BE2C (cell line): Measurements from ENCODE around the gene BTN3A1.
A peak's percentile ranks its signal among the peaks of the same experiment; 100 is the strongest.

Source experiments
- DNase-seq: peaks from one replicate; pipeline ENCODE4 v3.0.0-alpha.2; 2020
- H3K27me3 ChIP-seq: fragments of 250-450 bp; sonication (Bioruptor Pico); 2 replicates; pipeline ENCODE4 v1.5.1; 2020; ENCODE audit warnings: mild to moderate bottlenecking
- H3K36me3 ChIP-seq: fragments of 250-450 bp; sonication (Bioruptor Pico); 2 replicates; pipeline ENCODE4 v1.5.1; 2020; ENCODE audit warnings: mild to moderate bottlenecking
- H3K4me1 ChIP-seq: fragments of 250-450 bp; sonication (Bioruptor Pico); 2 replicates; pipeline ENCODE4 v1.5.1; 2020
- H3K4me3 ChIP-seq: 2 replicates; pipeline ENCODE4 v1.5.1; 2011; ENCODE audit warnings: low read depth, low read length
- H3K9me3 ChIP-seq: fragments of 250-450 bp; sonication (Bioruptor Pico); 2 replicates; pipeline ENCODE4 v1.5.1; 2020
- TF ChIP-seq, protein P1 (sequence below): IDR thresholded peaks from 2 replicates; pipeline ENCODE4 v1.5.1; 2012; ENCODE audit warnings: mild to moderate bottlenecking, low read depth, low read length

BTN3A1 gene

DNA sequence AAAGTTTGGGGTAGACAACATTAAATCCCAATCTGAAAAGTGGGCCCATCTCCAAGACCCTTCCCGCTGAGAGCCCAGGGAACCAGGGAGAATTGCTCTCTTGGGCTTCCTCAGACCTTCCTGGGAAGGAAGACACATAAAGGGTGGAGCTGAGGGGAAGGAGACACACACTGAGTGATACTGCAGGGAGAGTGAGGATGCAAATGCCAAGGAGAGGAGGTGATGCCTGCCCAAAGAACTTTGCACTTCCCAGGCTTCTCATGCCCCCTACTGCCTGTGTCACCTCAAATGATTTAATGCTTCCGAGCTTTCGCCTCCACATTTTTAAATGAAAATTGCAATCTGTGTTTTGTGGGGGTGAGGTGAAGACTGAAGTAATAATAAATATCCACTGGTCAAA is 48.2 kb downstream of the BTN3A1 start:
- no peak overlapping the region for H3K4me3 ChIP-seq
- H3K4me1 ChIP-seq, result no peaks in the 10 kb centered on the region
- DNase-seq, result no peak
- H3K9me3 ChIP-seq, result no peaks in the 10 kb centered on the region
- H3K27me3 ChIP-seq, result no peaks in the 10 kb centered on the region
- no peaks in the 10 kb centered on the region for H3K36me3 ChIP-seq
- TF ChIP-seq, protein P1, sequence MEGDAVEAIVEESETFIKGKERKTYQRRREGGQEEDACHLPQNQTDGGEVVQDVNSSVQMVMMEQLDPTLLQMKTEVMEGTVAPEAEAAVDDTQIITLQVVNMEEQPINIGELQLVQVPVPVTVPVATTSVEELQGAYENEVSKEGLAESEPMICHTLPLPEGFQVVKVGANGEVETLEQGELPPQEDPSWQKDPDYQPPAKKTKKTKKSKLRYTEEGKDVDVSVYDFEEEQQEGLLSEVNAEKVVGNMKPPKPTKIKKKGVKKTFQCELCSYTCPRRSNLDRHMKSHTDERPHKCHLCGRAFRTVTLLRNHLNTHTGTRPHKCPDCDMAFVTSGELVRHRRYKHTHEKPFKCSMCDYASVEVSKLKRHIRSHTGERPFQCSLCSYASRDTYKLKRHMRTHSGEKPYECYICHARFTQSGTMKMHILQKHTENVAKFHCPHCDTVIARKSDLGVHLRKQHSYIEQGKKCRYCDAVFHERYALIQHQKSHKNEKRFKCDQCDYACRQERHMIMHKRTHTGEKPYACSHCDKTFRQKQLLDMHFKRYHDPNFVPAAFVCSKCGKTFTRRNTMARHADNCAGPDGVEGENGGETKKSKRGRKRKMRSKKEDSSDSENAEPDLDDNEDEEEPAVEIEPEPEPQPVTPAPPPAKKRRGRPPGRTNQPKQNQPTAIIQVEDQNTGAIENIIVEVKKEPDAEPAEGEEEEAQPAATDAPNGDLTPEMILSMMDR, result no peak

- TF ChIP-seq, protein P1, result no peak
- Histone ChIP-seq H3K27me3 (no peaks in the 10 kb centered on the region), H3K36me3 (no peaks in the 10 kb centered on the region), H3K4me3 (no peak overlapping the region), H3K9me3 (no peaks in the 10 kb centered on the region), H3K4me1 (peaks cover 4% of the 10 kb centered on the region)
- no peak for DNase-seq
Observed at GRCh38 chr6:26452631-26453235, 50.7 kb downstream of the BTN3A1 start.

DNA sequence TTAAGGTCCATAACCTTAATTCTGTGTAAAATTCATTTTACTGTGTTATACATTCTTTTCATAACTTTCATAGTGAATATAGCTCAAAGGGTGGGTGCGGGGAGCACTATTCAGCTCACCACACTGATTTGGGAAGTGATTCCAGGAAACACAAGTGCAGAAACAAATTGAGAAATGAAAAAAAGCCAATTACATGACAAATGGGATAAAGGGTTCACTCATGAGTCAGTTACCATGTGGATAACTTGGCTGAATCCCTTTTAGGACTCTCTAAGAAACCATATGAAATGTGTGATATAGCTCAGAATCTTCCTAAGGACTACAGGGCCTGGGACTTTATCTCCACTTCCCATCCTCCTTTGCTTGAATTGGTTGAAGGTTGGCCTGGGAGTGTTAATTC is 52.6 kb downstream of the BTN3A1 start:
- Histone ChIP-seq H3K4me1 (peaks cover 4% of the 10 kb centered on the region), H3K27me3 (no peaks in the 10 kb centered on the region), H3K9me3 (no peaks in the 10 kb centered on the region), H3K36me3 (peaks cover 4% of the 10 kb centered on the region; the same call in 1 of the 2 replicates), H3K4me3 (no peak overlapping the region)
- TF ChIP-seq, protein P1, result no peak
- DNase-seq, result no peak

DNA sequence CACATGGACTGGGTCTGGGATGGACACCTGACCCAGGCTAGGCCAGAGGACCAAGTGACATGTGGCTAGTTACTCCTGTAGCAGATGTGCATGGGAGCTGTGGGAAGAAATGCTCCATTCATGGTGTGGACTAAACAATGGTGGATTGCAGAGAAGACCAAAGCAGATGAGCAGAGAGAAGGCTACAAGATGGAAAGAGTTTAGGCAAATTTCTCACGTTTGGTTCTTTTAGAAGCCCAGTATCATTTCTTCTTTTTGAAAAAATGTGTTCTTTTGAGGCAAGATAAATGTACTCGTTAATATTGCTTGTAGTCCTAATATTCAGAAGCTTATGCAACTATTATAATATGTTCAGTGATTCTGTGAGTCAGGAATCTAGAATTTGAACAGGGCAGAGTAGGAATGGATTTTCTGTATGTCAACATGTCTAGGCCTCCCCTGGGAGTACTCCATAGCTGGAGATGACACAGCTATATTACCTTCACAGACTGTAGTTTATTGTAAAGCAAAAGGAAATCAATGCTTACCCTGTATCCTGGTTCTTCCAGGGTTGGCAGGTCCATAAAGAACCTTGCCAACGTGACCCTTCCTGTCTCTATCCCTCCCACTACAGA is 53.4 kb downstream of the BTN3A1 start:
- Histone ChIP-seq H3K9me3 (no peaks in the 10 kb centered on the region), H3K4me3 (no peak overlapping the region), H3K36me3 (peaks cover 8% of the 10 kb centered on the region), H3K4me1 (peaks cover 4% of the 10 kb centered on the region), H3K27me3 (no peaks in the 10 kb centered on the region)
- no peak for DNase-seq
- TF ChIP-seq, protein P1, result no peak

DNA sequence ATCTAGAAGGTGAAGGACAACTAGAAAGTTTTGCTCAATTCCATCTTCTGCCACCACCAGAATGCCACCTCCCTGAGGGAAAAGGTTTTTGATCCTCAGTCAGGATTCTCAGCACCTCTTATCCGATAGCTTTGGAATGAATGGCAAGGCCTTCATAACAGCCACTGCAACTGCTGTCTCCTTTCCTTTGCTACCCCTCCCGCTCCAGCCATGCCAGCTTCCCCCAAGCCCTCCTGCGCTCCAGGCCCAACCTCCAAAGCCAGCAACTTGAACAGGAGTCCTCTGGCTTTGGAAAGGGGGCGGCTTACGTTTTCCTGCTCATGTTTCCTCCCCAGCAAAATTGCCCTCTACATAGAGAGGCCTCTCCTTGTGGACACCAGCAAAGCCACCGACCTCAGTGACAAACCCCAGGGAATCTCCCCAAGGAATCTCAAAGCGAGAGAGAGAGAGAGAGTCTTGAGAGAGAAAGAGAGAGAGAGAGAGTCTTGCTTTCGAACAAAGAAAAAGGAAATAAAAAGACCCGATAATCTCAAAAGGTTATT is 55.3 kb downstream of the BTN3A1 start:
- Histone ChIP-seq H3K36me3 (peaks cover 24% of the 10 kb centered on the region), H3K9me3 (no peaks in the 10 kb centered on the region), H3K27me3 (no peaks in the 10 kb centered on the region), H3K4me3 (peak overlapping the region; percentile 96), H3K4me1 (peaks cover 4% of the 10 kb centered on the region)
- DNase-seq, result peak; percentile 28
- TF ChIP-seq, protein P1, result no peak
